Ishikawa (cell line): ENCODE data around the gene PILRA.

Experiments used
- CEBPB ChIP-seq: IDR thresholded peaks from 2 replicates; pipeline ENCODE4 v1.6.1; 2012
- CREB1 ChIP-seq: IDR thresholded peaks from 2 replicates; pipeline ENCODE4 v1.6.1; 2012; ENCODE audit warnings: low read depth
- EGR1 ChIP-seq: IDR thresholded peaks from 2 replicates; pipeline ENCODE4 v1.6.1; 2012
- EP300 ChIP-seq: IDR thresholded peaks from 2 replicates; pipeline ENCODE4 v1.6.1; 2012; ENCODE audit warnings: borderline replicate concordance
- FOXM1 ChIP-seq: IDR thresholded peaks from 2 replicates; pipeline ENCODE4 v1.6.1; 2012; ENCODE audit warnings: low read depth, borderline replicate concordance
- NFIC ChIP-seq: IDR thresholded peaks from 2 replicates; pipeline ENCODE4 v1.6.1; 2012
- RAD21 ChIP-seq: IDR thresholded peaks from 2 replicates; pipeline ENCODE4 v1.6.1; 2012; ENCODE audit warnings: low read depth
- REST ChIP-seq: IDR thresholded peaks from 2 replicates; pipeline ENCODE4 v1.6.1; 2012; ENCODE audit warnings: low read depth, mild to moderate bottlenecking
- TAF1 ChIP-seq: IDR thresholded peaks from 2 replicates; pipeline ENCODE4 v1.6.1; 2012; ENCODE audit warnings: low read depth, mild to moderate bottlenecking
- TCF12 ChIP-seq: IDR thresholded peaks from 2 replicates; pipeline ENCODE4 v1.6.1; 2012; ENCODE audit warnings: low read depth
- TEAD4 ChIP-seq: IDR thresholded peaks from 2 replicates; pipeline ENCODE4 v1.6.1; 2012
- USF1 ChIP-seq: IDR thresholded peaks from 2 replicates; pipeline ENCODE4 v1.6.1; 2012
- YY1 ChIP-seq: IDR thresholded peaks from 2 replicates; pipeline ENCODE4 v1.6.1; 2012; ENCODE audit warnings: low read depth
- ZBTB7A ChIP-seq: IDR thresholded peaks from 2 replicates; pipeline ENCODE4 v1.6.1; 2012; ENCODE audit warnings: low read depth
- TF ChIP-seq, protein P1 (sequence below): IDR thresholded peaks from 2 replicates; pipeline ENCODE4 v1.6.1; 2012

Gene PILRA

GRCh38 chr7:100352984-100353684, 20.2 kb upstream of the PILRA start:
- TF ChIP-seq CEBPB (no peak), ZBTB7A (no peak), REST (no peak), EP300 (no peak), TCF12 (no peak), RAD21 (no peak), USF1 (no peak), YY1 (no peak), NFIC (no peak)

DNA sequence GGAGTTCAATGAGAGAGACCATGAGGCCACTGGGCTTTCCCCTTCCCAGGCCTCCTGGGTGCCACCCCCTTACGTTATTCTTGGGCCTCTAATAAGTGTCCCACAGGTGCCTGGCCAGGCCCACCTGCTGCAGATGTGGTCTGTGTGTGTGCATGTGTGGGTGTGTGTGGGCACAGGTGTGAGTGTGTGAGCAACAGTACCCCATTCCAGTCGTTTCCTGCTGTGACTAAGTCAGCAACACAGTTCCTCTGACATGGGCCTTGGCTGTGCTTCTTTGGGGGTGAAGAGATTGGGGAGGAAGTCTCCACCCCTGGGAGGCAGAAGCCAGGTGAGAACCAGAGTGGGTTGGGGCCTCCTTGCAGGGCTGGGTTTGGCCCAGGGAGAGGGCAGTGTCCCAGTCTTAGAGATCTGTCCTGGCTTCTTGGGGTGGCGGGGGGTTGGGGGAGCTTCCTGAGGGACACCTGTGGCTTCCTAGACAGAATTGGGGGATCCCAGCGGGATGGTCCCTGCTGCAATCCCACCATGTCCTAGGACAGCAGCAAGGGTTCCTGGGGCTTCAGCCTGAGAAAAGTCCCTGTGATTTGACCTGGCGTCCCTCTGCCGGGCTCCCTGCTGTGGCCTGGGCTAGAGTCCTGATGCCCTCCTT, 19.5 kb upstream of the PILRA start:
- TF ChIP-seq CEBPB: no peak
- TF ChIP-seq TCF12: no peak
- TF ChIP-seq ZBTB7A: no peak
- TF ChIP-seq NFIC: no peak
- no peak for TF ChIP-seq RAD21
- no peak for TF ChIP-seq EP300
- no peak for TF ChIP-seq CREB1
- no peak for TF ChIP-seq FOXM1
- no peak for TF ChIP-seq EGR1
- no peak for TF ChIP-seq REST

GRCh38 chr7:100356416-100357068, 16.7 kb upstream of the PILRA start:
- TF ChIP-seq USF1 (no peak), TAF1 (no peak), FOXM1 (no peak), ZBTB7A (no peak), CEBPB (no peak), TEAD4 (no peak), CREB1 (no peak), TCF12 (no peak), YY1 (no peak), EP300 (no peak), RAD21 (no peak), EGR1 (no peak), NFIC (no peak)
- TF ChIP-seq, protein P1, sequence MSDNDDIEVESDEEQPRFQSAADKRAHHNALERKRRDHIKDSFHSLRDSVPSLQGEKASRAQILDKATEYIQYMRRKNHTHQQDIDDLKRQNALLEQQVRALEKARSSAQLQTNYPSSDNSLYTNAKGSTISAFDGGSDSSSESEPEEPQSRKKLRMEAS: no peak

DNA sequence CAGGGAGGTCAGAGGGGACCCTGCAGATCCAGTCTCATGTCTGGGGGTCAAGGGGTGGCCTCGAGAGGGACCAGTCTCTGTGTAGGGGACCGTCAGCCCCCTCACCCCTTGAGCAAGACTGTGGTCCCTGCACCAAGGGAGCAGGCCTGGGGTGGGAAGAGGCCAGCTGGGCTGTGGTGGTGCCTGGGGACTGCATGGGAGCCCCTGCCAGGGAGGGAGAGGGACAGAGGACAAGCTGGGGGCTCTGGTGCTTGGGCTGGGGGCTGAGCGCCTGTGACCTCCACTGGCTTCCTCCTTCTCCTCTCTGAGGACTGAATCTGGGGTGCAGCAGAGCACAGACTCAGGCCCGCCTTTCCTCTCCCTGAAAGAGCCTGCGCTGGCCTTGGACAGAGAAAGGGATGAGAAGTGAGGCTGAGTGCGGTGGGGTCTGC, 16.1 kb upstream of the PILRA start:
- no peak for TF ChIP-seq ZBTB7A
- TF ChIP-seq RAD21: no peak
- TF ChIP-seq TEAD4: no peak
- no peak for TF ChIP-seq EGR1
- TF ChIP-seq CREB1: no peak
- no peak for TF ChIP-seq USF1
- TF ChIP-seq EP300: no peak
- TF ChIP-seq REST: no peak
- TF ChIP-seq TCF12: no peak
